Subcutaneous abdominal adipose tissue (tissue), 5 donors: ENCODE measurements around the gene CCL14.
A peak's percentile ranks its signal among the peaks of the same experiment; 100 is the strongest.
"Not testable (repeated sequence)": the region's sequence is repeated elsewhere in the genome, so short reads cannot be mapped to it uniquely, and the experiment has no call there.

Experiments used
- H3K27ac ChIP-seq: one replicate; pipeline ENCODE4 v1.7.0; 2013; ENCODE audit warnings: low read depth, mild to moderate bottlenecking, inconsistent platforms, low read length, moderate library complexity
- H3K27me3 ChIP-seq, 5 donors: one replicate each; pipeline ENCODE4 v1.7.0; 2013; ENCODE audit warnings: low read length in 5 of 5, inconsistent platforms in 1 of 5; ENCODE audit not compliant: control insufficient read depth in 5 of 5, insufficient read depth in 4 of 5
- H3K36me3 ChIP-seq, 5 donors: one replicate each; pipeline ENCODE4 v1.7.0; 2013; ENCODE audit warnings: low read length in 5 of 5; ENCODE audit not compliant: control insufficient read depth in 5 of 5, insufficient read depth in 5 of 5
- H3K4me1 ChIP-seq, 5 donors: one replicate each; pipeline ENCODE4 v1.7.0; 2013; ENCODE audit warnings: low read length in 5 of 5, mild to moderate bottlenecking in 3 of 5, moderate library complexity in 1 of 5; ENCODE audit not compliant: control insufficient read depth in 5 of 5, insufficient read depth in 5 of 5
- H3K4me3 ChIP-seq, 5 donors: one replicate each; pipeline ENCODE4 v1.7.0; 2013; ENCODE audit warnings: low read length in 5 of 5, low read depth in 1 of 5
- H3K9ac ChIP-seq, 5 donors: one replicate each; pipeline ENCODE4 v1.7.0; 2013; ENCODE audit warnings: low read length in 5 of 5, mild to moderate bottlenecking in 4 of 5, moderate library complexity in 3 of 5
- H3K9me3 ChIP-seq, 5 donors: one replicate each; pipeline ENCODE4 v1.7.0; 2013; ENCODE audit warnings: low read length in 5 of 5; ENCODE audit not compliant: control insufficient read depth in 5 of 5
- donor health status: healthy.
- donor health status: healthy.
- donor health status: healthy.
- donor health status: healthy.
- donor health status: healthy.

Gene CCL14

GRCh38 chr17:35986643-35987042 is at the start of gene CCL14:
TSS of gene CCL14 (minus strand) at chr17:35986729. CDS start at chr17:35986649, 80 bp downstream.
- peak within 1 kb of the TSS; percentile 10 to 72 (median 65) for H3K4me3 ChIP-seq
- H3K36me3 ChIP-seq: peaks cover 0 to 6% (median 0%) of the 10 kb centered on the region in 5 donors
- peaks cover 0 to 3% (median 0%) of the 10 kb centered on the region in 5 donors for H3K9me3 ChIP-seq
- H3K9ac ChIP-seq: peak within 1 kb of the TSS in 2 of 5 donors; percentile 20 to 60
- H3K27me3 ChIP-seq: no peaks in the 10 kb centered on the region
- H3K27ac ChIP-seq: peak within 1 kb of the TSS; percentile 38
- peaks cover 0 to 71% (median 26%) of the 10 kb centered on the region in 5 donors for H3K4me1 ChIP-seq

GRCh38 chr17:36036235-36036634 is 49.7 kb upstream of the CCL14 start:
- Histone ChIP-seq H3K4me1 (peaks cover 0 to 6% (median 0%) of the 10 kb centered on the region in 5 donors), H3K27me3 (peaks cover 0 to 2% (median 0%) of the 10 kb centered on the region in 5 donors), H3K9ac (no peak overlapping the region), H3K4me3 (no peak overlapping the region), H3K9me3 (no peaks in the 10 kb centered on the region), H3K27ac (no peak overlapping the region), H3K36me3 (no peaks in the 10 kb centered on the region)

- Histone ChIP-seq H3K9me3 (no peaks in the 10 kb centered on the region), H3K27me3 (peaks cover 0 to 3% (median 0%) of the 10 kb centered on the region in 5 donors), H3K4me3 (no peak overlapping the region)
These were observed 47.6 kb upstream of the CCL14 start for GRCh38 chr17:36034127-36034526.

GRCh38 chr17:36030956-36031355 is 44.4 kb upstream of the CCL14 start:
- Histone ChIP-seq H3K27ac (no peak overlapping the region), H3K9ac (no peak overlapping the region), H3K4me3 (no peak overlapping the region), H3K36me3 (no peaks in the 10 kb centered on the region), H3K27me3 (peaks cover 0 to 3% (median 0%) of the 10 kb centered on the region in 5 donors), H3K9me3 (no peaks in the 10 kb centered on the region), H3K4me1 (no peaks in the 10 kb centered on the region)

More at GRCh38 chr17:36034127-36034526, 47.6 kb upstream of the CCL14 start:
- H3K27ac ChIP-seq: no peak overlapping the region
- no peak overlapping the region for H3K9ac ChIP-seq
- H3K4me1 ChIP-seq: peaks cover 0 to 6% (median 0%) of the 10 kb centered on the region in 5 donors
- no peaks in the 10 kb centered on the region for H3K36me3 ChIP-seq

DNA sequence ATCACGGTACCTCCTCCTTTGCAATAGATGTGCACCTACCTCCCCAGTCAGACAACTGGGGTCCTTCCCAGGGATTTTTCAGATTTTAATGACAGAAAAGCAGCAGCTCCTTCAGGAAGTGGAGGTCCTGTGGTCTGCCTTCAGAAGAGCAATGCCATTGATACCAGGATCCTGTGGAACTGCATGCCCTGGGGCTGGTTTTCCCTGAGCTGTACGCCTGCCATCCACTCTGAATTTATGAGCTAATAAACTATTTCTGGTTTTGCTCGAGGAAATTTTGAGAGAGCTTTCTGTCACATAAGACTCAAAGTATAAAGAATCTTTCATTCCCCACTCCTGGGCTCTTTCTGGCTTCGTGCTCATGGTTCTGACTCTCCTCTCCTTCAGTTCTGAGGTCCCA is 41.2 kb upstream of the CCL14 start:
- Histone ChIP-seq H3K27me3 (peaks cover 0 to 7% (median 0%) of the 10 kb centered on the region in 5 donors), H3K4me1 (no peaks in the 10 kb centered on the region), H3K9ac (no peak overlapping the region), H3K27ac (no peak overlapping the region), H3K36me3 (no peaks in the 10 kb centered on the region), H3K9me3 (no peaks in the 10 kb centered on the region), H3K4me3 (no peak overlapping the region)

DNA sequence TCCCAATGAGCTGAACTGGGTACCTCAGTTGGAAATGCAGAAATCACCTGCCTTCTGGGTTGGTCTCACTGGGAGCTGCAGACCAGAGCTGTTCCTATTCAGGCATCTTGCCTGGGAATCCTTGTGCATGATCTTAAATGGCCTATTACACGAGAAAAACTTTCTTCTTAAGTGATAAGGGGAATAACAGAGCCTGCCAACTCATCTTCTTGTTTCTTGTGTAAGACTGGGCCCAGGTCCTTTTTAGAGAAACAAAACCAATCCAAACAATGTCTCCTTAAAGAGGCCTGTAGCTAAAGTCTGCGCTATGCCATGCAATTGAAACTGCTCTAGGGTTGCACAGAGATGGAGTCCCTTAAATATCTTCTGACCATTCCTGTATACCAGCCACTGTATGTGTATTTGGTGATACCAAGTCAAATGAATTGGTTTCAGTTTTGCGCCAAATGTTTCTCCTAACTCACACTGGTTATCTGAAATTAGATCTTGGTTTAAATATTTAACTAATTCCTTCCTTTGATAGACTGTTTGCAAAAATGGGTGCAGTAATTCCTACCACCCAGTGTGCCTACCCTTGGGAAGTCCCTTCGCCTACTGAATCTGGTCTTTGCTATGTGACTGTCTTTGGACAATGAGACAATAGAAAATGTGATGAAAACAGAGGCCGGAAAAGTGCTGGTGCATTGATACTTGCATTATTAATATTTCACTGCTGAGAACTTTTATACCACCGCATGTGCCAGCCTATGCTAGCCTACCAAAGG is 37.8 kb upstream of the CCL14 start:
- no peak overlapping the region for H3K9ac ChIP-seq
- no peak overlapping the region for H3K4me3 ChIP-seq
- H3K4me1 ChIP-seq: no peaks in the 10 kb centered on the region
- H3K27ac ChIP-seq: no peak overlapping the region
- H3K27me3 ChIP-seq: peaks cover 0 to 5% (median 0%) of the 10 kb centered on the region in 5 donors
- H3K36me3 ChIP-seq: no peaks in the 10 kb centered on the region
- no peaks in the 10 kb centered on the region for H3K9me3 ChIP-seq

GRCh38 chr17:36019423-36019822 is 32.9 kb upstream of the CCL14 start:
- Histone ChIP-seq H3K9ac (no peak overlapping the region), H3K4me1 (peaks cover 0 to 13% (median 6%) of the 10 kb centered on the region in 5 donors), H3K27ac (no peak overlapping the region), H3K9me3 (no peaks in the 10 kb centered on the region), H3K27me3 (peaks cover 0 to 5% (median 0%) of the 10 kb centered on the region in 5 donors), H3K36me3 (no peaks in the 10 kb centered on the region), H3K4me3 (no peak overlapping the region)

GRCh38 chr17:36017799-36018198 is 31.3 kb upstream of the CCL14 start, which contains the start of gene CCL23:
TSS of gene CCL23 (minus strand) at chr17:36017972. CDS start at chr17:36017897, 75 bp downstream.
- Histone ChIP-seq H3K4me1 (peaks cover 0 to 13% (median 6%) of the 10 kb centered on the region in 5 donors), H3K27ac (no peak within 1 kb of the TSS), H3K36me3 (no peaks in the 10 kb centered on the region), H3K27me3 (peaks cover 0 to 2% (median 0%) of the 10 kb centered on the region in 5 donors), H3K4me3 (no peak within 1 kb of the TSS), H3K9ac (no peak within 1 kb of the TSS), H3K9me3 (no peaks in the 10 kb centered on the region)

DNA sequence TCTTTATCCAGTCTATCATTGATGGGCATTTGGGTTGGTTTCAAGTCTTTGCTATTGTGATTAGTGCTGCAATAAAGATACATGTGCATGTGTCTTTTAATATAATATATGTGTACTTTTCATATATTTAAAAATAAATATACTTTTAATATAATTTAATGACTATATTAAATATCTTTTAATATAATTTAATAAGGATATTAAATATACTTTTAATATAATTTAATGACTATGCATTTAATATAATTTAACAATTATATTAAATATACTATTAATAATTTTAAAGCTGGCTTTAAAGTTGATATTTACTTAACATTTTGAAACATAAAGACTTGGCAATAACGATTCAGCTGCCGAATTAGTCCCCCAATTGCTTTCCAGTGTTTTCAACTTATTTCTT is 30.0 kb upstream of the CCL14 start:
- peaks cover 0 to 20% (median 6%) of the 10 kb centered on the region in 5 donors for H3K4me1 ChIP-seq
- no peaks in the 10 kb centered on the region for H3K27me3 ChIP-seq
- H3K9ac ChIP-seq: no peak overlapping the region
- no peaks in the 10 kb centered on the region for H3K36me3 ChIP-seq
- peaks cover 0 to 12% (median 12%) of the 10 kb centered on the region in 5 donors for H3K9me3 ChIP-seq
- H3K27ac ChIP-seq: no peak overlapping the region
- H3K4me3 ChIP-seq: no peak overlapping the region

- not testable (repeated sequence) for H3K27ac ChIP-seq, H3K4me3 ChIP-seq, H3K27me3 ChIP-seq, H3K9ac ChIP-seq, H3K36me3 ChIP-seq
- Histone ChIP-seq H3K4me1 (peaks cover 0 to 20% (median 6%) of the 10 kb centered on the region in 5 donors), H3K9me3 (peaks cover 0 to 13% (median 12%) of the 10 kb centered on the region in 5 donors)
These were observed 29.4 kb upstream of the CCL14 start for GRCh38 chr17:36015895-36016294.
